ENCODE data around the gene TIGD6.

GRCh38 chr5:149944666-149945065 lies 55.8 kb downstream of the TIGD6 start, which contains the start of gene PDE6A:
- no peak for TF ChIP-seq POLR2A (IDR thresholded peaks at IDR 0.05)
- no peak for TF ChIP-seq POLR2AphosphoS5 (IDR thresholded peaks at IDR 0.05; ENCODE audit: insufficient read depth in 1 of 2, low read depth in 1 of 2)
- TF ChIP-seq, protein P1, sequence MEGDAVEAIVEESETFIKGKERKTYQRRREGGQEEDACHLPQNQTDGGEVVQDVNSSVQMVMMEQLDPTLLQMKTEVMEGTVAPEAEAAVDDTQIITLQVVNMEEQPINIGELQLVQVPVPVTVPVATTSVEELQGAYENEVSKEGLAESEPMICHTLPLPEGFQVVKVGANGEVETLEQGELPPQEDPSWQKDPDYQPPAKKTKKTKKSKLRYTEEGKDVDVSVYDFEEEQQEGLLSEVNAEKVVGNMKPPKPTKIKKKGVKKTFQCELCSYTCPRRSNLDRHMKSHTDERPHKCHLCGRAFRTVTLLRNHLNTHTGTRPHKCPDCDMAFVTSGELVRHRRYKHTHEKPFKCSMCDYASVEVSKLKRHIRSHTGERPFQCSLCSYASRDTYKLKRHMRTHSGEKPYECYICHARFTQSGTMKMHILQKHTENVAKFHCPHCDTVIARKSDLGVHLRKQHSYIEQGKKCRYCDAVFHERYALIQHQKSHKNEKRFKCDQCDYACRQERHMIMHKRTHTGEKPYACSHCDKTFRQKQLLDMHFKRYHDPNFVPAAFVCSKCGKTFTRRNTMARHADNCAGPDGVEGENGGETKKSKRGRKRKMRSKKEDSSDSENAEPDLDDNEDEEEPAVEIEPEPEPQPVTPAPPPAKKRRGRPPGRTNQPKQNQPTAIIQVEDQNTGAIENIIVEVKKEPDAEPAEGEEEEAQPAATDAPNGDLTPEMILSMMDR (IDR thresholded peaks at IDR 0.05), result no peak

Data from vagina (tissue), 2 donors.